ENCODE data around the gene HNRNPH3.

HNRNPH3 gene

GRCh38 chr10:68364101-68364886 is 32.4 kb downstream of the HNRNPH3 start:
- H3K4me1 ChIP-seq (ENCODE audit: insufficient read depth, poor library complexity, severe bottlenecking) = no peaks in the 10 kb centered on the region
- DNase-seq (ENCODE audit: low spot score) (no peak), ATAC-seq (ENCODE audit: low read depth) (no peak)
- no peaks in the 10 kb centered on the region for H3K9me3 ChIP-seq (ENCODE audit: severe bottlenecking)
- H3K27me3 ChIP-seq (ENCODE audit: insufficient read depth, poor library complexity, severe bottlenecking) = no peaks in the 10 kb centered on the region
- TF ChIP-seq CTCF (IDR thresholded peaks at IDR 0.05; ENCODE audit: poor library complexity, severe bottlenecking) = no peak
- H3K4me3 ChIP-seq (ENCODE audit: severe bottlenecking) = no peak overlapping the region
- H3K36me3 ChIP-seq (ENCODE audit: low read depth) = peaks cover 56% of the 10 kb centered on the region
- H3K27ac ChIP-seq (ENCODE audit: poor library complexity, severe bottlenecking) = no peak overlapping the region

- Histone ChIP-seq H3K36me3 (ENCODE audit: low read depth) (peaks cover 54% of the 10 kb centered on the region), H3K27me3 (ENCODE audit: insufficient read depth, poor library complexity, severe bottlenecking) (no peaks in the 10 kb centered on the region), H3K9me3 (ENCODE audit: severe bottlenecking) (no peaks in the 10 kb centered on the region), H3K4me1 (ENCODE audit: insufficient read depth, poor library complexity, severe bottlenecking) (no peaks in the 10 kb centered on the region), H3K27ac (ENCODE audit: poor library complexity, severe bottlenecking) (no peak overlapping the region), H3K4me3 (ENCODE audit: severe bottlenecking) (no peak overlapping the region)
- ATAC-seq (ENCODE audit: low read depth) (no peak), DNase-seq (ENCODE audit: low spot score) (no peak)
- TF ChIP-seq CTCF (IDR thresholded peaks at IDR 0.05; ENCODE audit: poor library complexity, severe bottlenecking) = no peak
Measured at GRCh38 chr10:68365611-68366010, 33.7 kb downstream of the HNRNPH3 start.

- Histone ChIP-seq H3K27ac (ENCODE audit: poor library complexity, severe bottlenecking) (no peak overlapping the region), H3K36me3 (ENCODE audit: low read depth) (peaks cover 49% of the 10 kb centered on the region), H3K4me1 (ENCODE audit: insufficient read depth, poor library complexity, severe bottlenecking) (no peaks in the 10 kb centered on the region), H3K4me3 (ENCODE audit: severe bottlenecking) (no peak overlapping the region), H3K9me3 (ENCODE audit: severe bottlenecking) (peaks cover under 1% of the 10 kb centered on the region), H3K27me3 (ENCODE audit: insufficient read depth, poor library complexity, severe bottlenecking) (no peaks in the 10 kb centered on the region)
- DNase-seq (ENCODE audit: low spot score) = no peak
- no peak for ATAC-seq (ENCODE audit: low read depth)
- no peak for TF ChIP-seq CTCF (IDR thresholded peaks at IDR 0.05; ENCODE audit: poor library complexity, severe bottlenecking)
Measured at GRCh38 chr10:68366600-68366999, 34.7 kb downstream of the HNRNPH3 start.

- H3K27me3 ChIP-seq (ENCODE audit: insufficient read depth, poor library complexity, severe bottlenecking) = no peaks in the 10 kb centered on the region
- peaks cover 3% of the 10 kb centered on the region for H3K9me3 ChIP-seq (ENCODE audit: severe bottlenecking)
- DNase-seq (ENCODE audit: low spot score) (no peak), ATAC-seq (ENCODE audit: low read depth) (no peak)
- peaks cover 49% of the 10 kb centered on the region for H3K36me3 ChIP-seq (ENCODE audit: low read depth)
- TF ChIP-seq CTCF (IDR thresholded peaks at IDR 0.05; ENCODE audit: poor library complexity, severe bottlenecking) = no peak
- H3K27ac ChIP-seq (ENCODE audit: poor library complexity, severe bottlenecking) = no peak overlapping the region
- no peak overlapping the region for H3K4me3 ChIP-seq (ENCODE audit: severe bottlenecking)
- H3K4me1 ChIP-seq (ENCODE audit: insufficient read depth, poor library complexity, severe bottlenecking) = no peaks in the 10 kb centered on the region
Measured at GRCh38 chr10:68367121-68367520, 35.3 kb downstream of the HNRNPH3 start.

GRCh38 chr10:68371604-68372003 is 39.7 kb downstream of the HNRNPH3 start:
- no peak for DNase-seq (ENCODE audit: low spot score)
- H3K27me3 ChIP-seq (ENCODE audit: insufficient read depth, poor library complexity, severe bottlenecking) = no peaks in the 10 kb centered on the region
- no peak overlapping the region for H3K27ac ChIP-seq (ENCODE audit: poor library complexity, severe bottlenecking)
- peaks cover 45% of the 10 kb centered on the region for H3K36me3 ChIP-seq (ENCODE audit: low read depth)
- no peaks in the 10 kb centered on the region for H3K4me1 ChIP-seq (ENCODE audit: insufficient read depth, poor library complexity, severe bottlenecking)
- ATAC-seq (ENCODE audit: low read depth) = no peak
- H3K9me3 ChIP-seq (ENCODE audit: severe bottlenecking) = peaks cover 5% of the 10 kb centered on the region
- H3K4me3 ChIP-seq (ENCODE audit: severe bottlenecking) = no peak overlapping the region
- TF ChIP-seq CTCF (IDR thresholded peaks at IDR 0.05; ENCODE audit: poor library complexity, severe bottlenecking) = no peak

All from RWPE2 (cell line).